Spleen (tissue), 11 donors: ENCODE measurements around the gene OAT. TPM values are rescaled to one million over a fixed set of nuclear protein-coding genes. Genes with fewer than 3 reads are reported as not detected.

ENCODE experiments used
- DNase-seq: peaks from one replicate; pipeline ENCODE4 v3.0.0-alpha.2; 2020
- H3K27ac ChIP-seq, 8 donors: fragments of 200-600 bp; sonication (generic) in 7 of 8; 1 replicate in 4 of 8; 2 replicates in 4 of 8; pipeline versions ENCODE4 v1.5.0 to v1.8.0; 2016 to 2021; ENCODE audit warnings: inconsistent platforms in 4 of 8, mild to moderate bottlenecking in 4 of 8, moderate library complexity in 1 of 8
- H3K27me3 ChIP-seq, 7 donors: fragments of 200-600 bp; sonication (generic) in 6 of 7; replicated peaks in 1 of 7; 1 replicate in 4 of 7; 2 replicates in 3 of 7; pipeline versions ENCODE4 v1.5.0 to v1.8.0; 2016 to 2021; ENCODE audit warnings: inconsistent platforms in 3 of 7, mild to moderate bottlenecking in 1 of 7
- H3K36me3 ChIP-seq, 6 donors: fragments of 200-600 bp; sonication (generic) in 5 of 6; 1 replicate in 4 of 6; 2 replicates in 2 of 6; pipeline versions ENCODE4 v1.5.0 to v1.8.0; 2016 to 2021; ENCODE audit warnings: inconsistent platforms in 2 of 6
- H3K4me1 ChIP-seq, 6 donors: fragments of 200-600 bp; sonication (generic) in 5 of 6; 1 replicate in 3 of 6; 2 replicates in 3 of 6; pipeline versions ENCODE4 v1.5.0 to v1.8.0; 2016 to 2021; ENCODE audit warnings: inconsistent platforms in 3 of 6
- H3K4me3 ChIP-seq, 8 donors: fragments of 200-600 bp; sonication (generic) in 7 of 8; 1 replicate in 4 of 8; 2 replicates in 4 of 8; pipeline versions ENCODE4 v1.5.0 to v1.8.0; 2016 to 2021; ENCODE audit warnings: inconsistent platforms in 4 of 8, mild to moderate bottlenecking in 4 of 8, moderate library complexity in 2 of 8
- H3K9me3 ChIP-seq, 8 donors: fragments of 200-600 bp; sonication (generic) in 7 of 8; 1 replicate in 4 of 8; 2 replicates in 4 of 8; pipeline versions ENCODE4 v1.5.0 to v1.8.0; 2016 to 2021; ENCODE audit warnings: inconsistent platforms in 4 of 8
- POLR2A ChIP-seq, 3 donors: fragments of 450-650 bp; IDR thresholded peaks; one replicate each; pipeline ENCODE4 v1.5.1; 2017; ENCODE audit warnings: antibody characterized with exemption in 3 of 3, mild to moderate bottlenecking in 1 of 3
- POLR2AphosphoS5 ChIP-seq, 3 donors: sonication (generic); formaldehyde crosslinking; IDR thresholded peaks; one replicate each; pipeline ENCODE4 v1.5.1; 2017; ENCODE audit warnings: antibody characterized with exemption in 3 of 3
- whole genome bisulfite sequencing, 5 donors: extraction: QIAGEN DNeasy Blood & Tissue Kit in 3 of 5; methylation state at CpG; one replicate each; pipeline versions ENCODE4 v1.1.5 to v1.1.7; 2013 to 2018; 5-methylcytosine and 5-hydroxymethylcytosine counted together
- intact Hi-C: fragments of 100-400 bp; cut with DNase I; formaldehyde crosslinking; loops from one replicate; pipeline ENCODE4 v1.15.0; 2023; ENCODE audit warnings: low total_unique reads
- polyA plus RNA-seq, 3 donors: library from polyadenylated mRNA; stranded (reverse); fragments of 200-250 nt; gene quantifications; one replicate each; pipeline ENCODE4 v1.2.1, GENCODE V29; 2013
- total RNA-seq, 7 donors: library from RNA; depleted of rRNA in 3 of 7; stranded (reverse); fragments of >200 nt in 3 of 7; fragmentation: NEBNext Ultra II Directional in 4 of 7; extraction: Animal tissue kit (Norgen Biotek cat#: 25700) in 4 of 7; gene quantifications; one replicate each; pipeline versions ENCODE4 v1.1.0 to v1.2.1, GENCODE V29; 2016 to 2021
- TF ChIP-seq, protein P1 (sequence below), 11 experiments: fragments of 200-600 bp in 7 of 11; fragments of 450-650 bp in 4 of 11; sonication (generic) in 4 of 11; IDR thresholded peaks in 8 of 11; conservative IDR thresholded peaks in 3 of 11; 1 replicate in 7 of 11; 2 replicates in 4 of 11; pipeline versions ENCODE4 v1.4.0 to v1.8.0; 2016 to 2021; ENCODE audit warnings: antibody characterized with exemption in 11 of 11, inconsistent platforms in 4 of 11, mild to moderate bottlenecking in 1 of 11
- donor health status: healthy with polysubstance abuse.
- donor health status: DM: no; HTN: no; CAD: no; lungs with moderate emphysema.
- donor health status: DM: no; HTN: no; CAD: no.
- donor health status: Bipolar disorder and iron deficiency.
- donor health status: healthy.
- donor health status: DM: no; HTN: no; CAD: no.
- donor health status: DM: yes; HTN: yes; CAD: no.

The OAT gene
- total and polyA plus RNA-seq, 10 donors, result 22.1 to 63.0 (median 47.0) TPM

DNA sequence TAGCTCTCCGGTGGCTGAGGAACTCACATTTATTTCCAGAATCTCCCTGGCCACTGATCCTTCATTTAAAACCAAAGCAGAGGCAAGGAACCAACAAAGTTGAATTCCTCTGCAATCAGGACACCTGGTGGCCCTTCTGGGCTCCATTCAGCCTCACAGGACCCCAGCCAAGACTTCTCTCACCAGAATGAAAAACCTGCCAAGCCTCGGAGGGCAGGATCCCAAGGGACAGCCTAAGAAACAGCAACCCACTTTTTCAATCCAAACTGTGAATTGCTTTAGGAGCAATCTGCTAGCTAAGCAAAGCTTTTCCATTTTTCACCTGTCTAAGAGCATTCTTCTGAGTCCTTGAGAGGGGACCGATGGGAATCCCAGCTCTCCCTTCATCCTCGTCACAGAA, 34.6 kb downstream of the OAT start:
- Histone ChIP-seq H3K4me3 (no peak overlapping the region), H3K4me1 (peaks cover 0 to 10% (median 8%) of the 10 kb centered on the region in 6 donors), H3K9me3 (no peaks in the 10 kb centered on the region), H3K36me3 (no peaks in the 10 kb centered on the region), H3K27ac (no peak overlapping the region), H3K27me3 (peaks cover 0 to 49% (median 7%) of the 10 kb centered on the region in 7 donors)
- no peak for TF ChIP-seq POLR2A (IDR thresholded peaks at IDR 0.05)
- TF ChIP-seq, protein P1, sequence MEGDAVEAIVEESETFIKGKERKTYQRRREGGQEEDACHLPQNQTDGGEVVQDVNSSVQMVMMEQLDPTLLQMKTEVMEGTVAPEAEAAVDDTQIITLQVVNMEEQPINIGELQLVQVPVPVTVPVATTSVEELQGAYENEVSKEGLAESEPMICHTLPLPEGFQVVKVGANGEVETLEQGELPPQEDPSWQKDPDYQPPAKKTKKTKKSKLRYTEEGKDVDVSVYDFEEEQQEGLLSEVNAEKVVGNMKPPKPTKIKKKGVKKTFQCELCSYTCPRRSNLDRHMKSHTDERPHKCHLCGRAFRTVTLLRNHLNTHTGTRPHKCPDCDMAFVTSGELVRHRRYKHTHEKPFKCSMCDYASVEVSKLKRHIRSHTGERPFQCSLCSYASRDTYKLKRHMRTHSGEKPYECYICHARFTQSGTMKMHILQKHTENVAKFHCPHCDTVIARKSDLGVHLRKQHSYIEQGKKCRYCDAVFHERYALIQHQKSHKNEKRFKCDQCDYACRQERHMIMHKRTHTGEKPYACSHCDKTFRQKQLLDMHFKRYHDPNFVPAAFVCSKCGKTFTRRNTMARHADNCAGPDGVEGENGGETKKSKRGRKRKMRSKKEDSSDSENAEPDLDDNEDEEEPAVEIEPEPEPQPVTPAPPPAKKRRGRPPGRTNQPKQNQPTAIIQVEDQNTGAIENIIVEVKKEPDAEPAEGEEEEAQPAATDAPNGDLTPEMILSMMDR (IDR thresholded peaks at IDR 0.05 in 8 of 11, conservative IDR thresholded peaks at IDR 0.05 in 3 of 11), result no peak
- TF ChIP-seq POLR2AphosphoS5 (IDR thresholded peaks at IDR 0.05), result no peak
- 57 to 85% (median 72%) methylated on average over 4 of the region's 4 CpGs for WGBS, 5 donors
- intact Hi-C loops, result no loop called here
- DNase-seq, result no peak

DNA sequence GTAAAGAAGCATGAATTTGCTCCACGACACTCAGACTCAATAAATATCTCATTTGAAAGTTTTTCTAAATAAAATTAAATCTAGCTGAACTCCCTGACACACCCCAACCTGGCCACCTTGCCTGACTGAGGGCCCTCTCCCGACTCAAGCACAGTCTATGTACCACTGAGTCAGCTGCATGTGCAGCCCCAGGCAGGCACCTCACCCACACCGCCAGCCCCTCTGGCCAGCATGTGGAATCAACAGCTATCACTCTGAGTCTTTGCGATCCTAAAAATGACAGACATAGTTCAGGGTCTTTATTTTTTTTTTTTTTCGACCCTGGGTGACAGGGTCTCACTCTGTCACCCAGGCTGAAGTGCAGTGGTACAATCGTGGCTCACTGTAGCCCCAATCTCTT, 35.2 kb downstream of the OAT start:
- Histone ChIP-seq H3K9me3 (no peaks in the 10 kb centered on the region), H3K4me3 (no peak overlapping the region), H3K27me3 (peaks cover 0 to 55% (median 7%) of the 10 kb centered on the region in 7 donors), H3K27ac (no peak overlapping the region), H3K4me1 (peaks cover 0 to 4% (median 2%) of the 10 kb centered on the region in 6 donors), H3K36me3 (no peaks in the 10 kb centered on the region)
- no peak for DNase-seq
- intact Hi-C loops, result no loop called here
- TF ChIP-seq, protein P1 (IDR thresholded peaks at IDR 0.05 in 8 of 11, conservative IDR thresholded peaks at IDR 0.05 in 3 of 11), result no peak
- TF ChIP-seq POLR2AphosphoS5 (IDR thresholded peaks at IDR 0.05), result no peak
- no peak for TF ChIP-seq POLR2A (IDR thresholded peaks at IDR 0.05)
- 75 to 89% (median 83%) methylated on average over 6 of the region's 6 CpGs for WGBS, 5 donors

DNA sequence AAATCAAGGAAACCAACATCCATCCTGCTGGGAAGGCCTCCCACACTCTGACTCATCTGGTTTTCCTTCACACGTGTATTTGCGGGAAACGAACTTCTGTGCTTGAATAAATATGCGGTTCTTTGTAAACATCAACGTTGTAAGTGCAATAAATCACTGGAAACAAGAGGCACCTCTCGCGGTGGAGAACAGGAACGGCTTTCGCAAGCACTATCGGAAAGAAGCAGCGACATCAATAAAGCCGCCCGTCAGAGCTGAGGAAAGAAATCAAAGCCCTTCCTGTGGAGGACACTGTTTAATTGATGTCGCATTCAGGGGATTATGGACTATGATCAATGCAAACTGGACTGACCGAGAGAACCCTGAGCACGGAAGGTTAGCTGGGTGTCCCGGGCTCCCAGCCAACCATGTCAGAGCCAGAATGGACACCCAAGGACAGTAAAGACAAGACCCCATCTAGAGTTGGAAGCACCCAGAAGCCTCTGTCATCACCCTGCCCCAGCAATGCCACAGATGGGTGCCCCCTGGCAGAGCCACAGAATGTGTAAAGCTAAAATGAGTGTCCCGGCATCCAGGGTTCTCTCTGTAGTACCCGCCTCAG, 37.6 kb downstream of the OAT start:
- H3K36me3 ChIP-seq, result no peaks in the 10 kb centered on the region
- no peaks in the 10 kb centered on the region for H3K4me1 ChIP-seq
- H3K27ac ChIP-seq, result no peak overlapping the region
- no peak for TF ChIP-seq POLR2A (IDR thresholded peaks at IDR 0.05)
- TF ChIP-seq POLR2AphosphoS5 (IDR thresholded peaks at IDR 0.05), result no peak
- TF ChIP-seq, protein P1 (IDR thresholded peaks at IDR 0.05 in 8 of 11, conservative IDR thresholded peaks at IDR 0.05 in 3 of 11), result no peak
- H3K9me3 ChIP-seq, result no peaks in the 10 kb centered on the region
- no peak overlapping the region for H3K4me3 ChIP-seq
- WGBS, 5 donors, result 25 to 36% (median 33%) methylated on average over 16 to 19 of the region's 19 CpGs
- peaks cover 0 to 58% (median 7%) of the 10 kb centered on the region in 7 donors for H3K27me3 ChIP-seq
- no peak for DNase-seq
- intact Hi-C loops, result no loop called here

DNA sequence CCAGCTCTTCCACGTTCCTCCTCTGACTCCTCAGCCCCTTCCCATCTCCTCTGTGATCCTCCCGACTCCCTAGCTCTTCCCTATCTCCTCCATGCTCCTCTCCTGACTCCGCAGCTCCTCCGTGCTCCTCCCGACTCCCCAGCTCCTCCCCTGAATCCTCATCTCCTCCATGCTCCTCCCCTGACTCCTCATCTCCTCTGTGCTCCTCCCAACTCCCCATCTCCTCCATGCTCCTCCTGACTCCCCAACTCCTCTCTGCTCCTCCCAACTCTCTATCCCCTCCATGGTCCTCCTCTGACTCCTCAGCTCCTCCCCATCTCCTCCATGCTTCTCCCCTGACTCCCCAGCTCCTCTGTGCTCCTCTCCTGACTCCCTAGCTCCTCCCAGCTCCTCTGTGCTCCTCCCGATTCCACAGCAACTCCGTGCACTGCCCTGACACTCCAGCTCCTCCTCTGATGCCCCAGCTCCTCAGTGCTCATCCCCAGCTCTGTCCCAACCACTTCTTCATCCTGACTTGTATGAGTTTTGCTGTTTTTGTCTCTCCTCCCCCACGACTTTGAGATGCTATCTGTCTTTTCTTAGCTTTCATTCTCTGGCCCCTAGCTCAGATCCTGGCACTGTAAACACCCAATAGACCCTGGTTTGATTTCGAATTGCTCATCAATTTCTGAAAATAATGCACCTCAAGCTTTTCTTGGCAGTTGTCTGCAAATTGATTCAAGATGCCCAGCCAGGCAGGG, 38.3 kb downstream of the OAT start:
- intact Hi-C loops, result no loop called here
- WGBS, 5 donors, result 69 to 79% (median 75%) methylated on average over 9 of the region's 9 CpGs

More for the DNA sequence above, 38.3 kb downstream of the OAT start:
- H3K9me3 ChIP-seq, result no peaks in the 10 kb centered on the region
- H3K36me3 ChIP-seq, result no peaks in the 10 kb centered on the region
- peaks cover 0 to 58% (median 7%) of the 10 kb centered on the region in 7 donors for H3K27me3 ChIP-seq
- no peak overlapping the region for H3K4me3 ChIP-seq
- TF ChIP-seq, protein P1 (IDR thresholded peaks at IDR 0.05 in 8 of 11, conservative IDR thresholded peaks at IDR 0.05 in 3 of 11), result no peak
- TF ChIP-seq POLR2AphosphoS5 (IDR thresholded peaks at IDR 0.05) (no peak), POLR2A (IDR thresholded peaks at IDR 0.05) (no peak)
- no peaks in the 10 kb centered on the region for H3K4me1 ChIP-seq
- DNase-seq, result no peak
- H3K27ac ChIP-seq, result no peak overlapping the region
